ENCODE measurements around the gene SPDYE2B.
"Not testable (repeated sequence)": the region's sequence is repeated elsewhere in the genome, so short reads cannot be mapped to it uniquely, and the experiment has no call there.

SPDYE2B gene, protein sequence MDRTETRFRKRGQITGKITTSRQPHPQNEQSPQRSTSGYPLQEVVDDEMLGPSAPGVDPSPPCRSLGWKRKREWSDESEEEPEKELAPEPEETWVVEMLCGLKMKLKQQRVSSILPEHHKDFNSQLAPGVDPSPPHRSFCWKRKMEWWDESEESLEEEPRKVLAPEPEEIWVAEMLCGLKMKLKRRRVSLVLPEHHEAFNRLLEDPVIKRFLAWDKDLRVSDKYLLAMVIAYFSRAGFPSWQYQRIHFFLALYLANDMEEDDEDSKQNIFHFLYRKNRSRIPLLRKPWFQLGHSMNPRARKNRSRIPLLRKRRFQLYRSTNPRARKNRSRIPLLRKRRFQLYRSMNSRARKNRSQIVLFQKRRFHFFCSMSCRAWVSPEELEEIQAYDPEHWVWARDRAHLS

DNA sequence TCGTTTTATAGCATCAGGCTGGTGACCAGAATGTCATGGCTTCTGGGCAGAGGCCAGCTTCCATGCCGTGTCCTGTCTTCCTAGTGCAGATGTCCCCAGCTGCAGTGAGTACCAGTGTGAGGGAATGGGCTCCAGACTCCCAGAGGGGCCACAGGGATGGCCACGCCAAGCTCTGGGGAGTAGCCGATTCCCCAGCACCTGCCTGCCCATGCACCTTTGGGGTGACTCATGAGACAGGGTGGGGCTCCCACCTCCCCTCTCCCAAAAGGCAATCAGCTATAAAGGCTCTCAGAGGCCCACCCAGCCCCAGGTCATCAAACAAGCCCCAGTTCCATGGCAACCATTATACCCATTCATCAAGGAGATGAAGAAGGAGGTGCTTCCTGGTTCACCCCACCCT is at the start of gene SPDYE2B:
TSS of gene SPDYE2B (plus strand) at position 396 of the 400 bp plus-strand sequence. CDS start 2,030 bp downstream, outside the sequence.
- DNase-seq = not testable (repeated sequence)

DNA sequence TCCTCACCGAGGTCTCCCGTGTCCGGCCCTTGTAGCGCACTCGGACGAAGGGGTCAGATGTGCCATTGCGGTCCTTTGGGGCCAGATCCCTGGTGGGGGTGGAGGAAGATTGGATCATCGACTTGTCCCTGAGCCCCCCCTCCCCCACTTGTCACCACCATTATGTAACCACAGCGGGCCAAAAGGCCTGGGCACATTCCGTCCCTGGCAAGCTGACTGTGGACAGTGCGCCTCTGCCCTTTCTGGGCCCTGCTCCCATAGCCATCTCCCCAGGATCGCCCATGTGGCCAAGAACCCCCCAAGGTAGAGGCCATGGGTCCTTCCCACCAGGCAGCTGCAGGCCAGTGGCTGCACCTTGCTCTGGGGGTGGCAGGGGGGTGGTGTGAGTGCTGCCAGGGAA is 47.8 kb upstream of the SPDYE2B start:
- not testable (repeated sequence) for DNase-seq

DNA sequence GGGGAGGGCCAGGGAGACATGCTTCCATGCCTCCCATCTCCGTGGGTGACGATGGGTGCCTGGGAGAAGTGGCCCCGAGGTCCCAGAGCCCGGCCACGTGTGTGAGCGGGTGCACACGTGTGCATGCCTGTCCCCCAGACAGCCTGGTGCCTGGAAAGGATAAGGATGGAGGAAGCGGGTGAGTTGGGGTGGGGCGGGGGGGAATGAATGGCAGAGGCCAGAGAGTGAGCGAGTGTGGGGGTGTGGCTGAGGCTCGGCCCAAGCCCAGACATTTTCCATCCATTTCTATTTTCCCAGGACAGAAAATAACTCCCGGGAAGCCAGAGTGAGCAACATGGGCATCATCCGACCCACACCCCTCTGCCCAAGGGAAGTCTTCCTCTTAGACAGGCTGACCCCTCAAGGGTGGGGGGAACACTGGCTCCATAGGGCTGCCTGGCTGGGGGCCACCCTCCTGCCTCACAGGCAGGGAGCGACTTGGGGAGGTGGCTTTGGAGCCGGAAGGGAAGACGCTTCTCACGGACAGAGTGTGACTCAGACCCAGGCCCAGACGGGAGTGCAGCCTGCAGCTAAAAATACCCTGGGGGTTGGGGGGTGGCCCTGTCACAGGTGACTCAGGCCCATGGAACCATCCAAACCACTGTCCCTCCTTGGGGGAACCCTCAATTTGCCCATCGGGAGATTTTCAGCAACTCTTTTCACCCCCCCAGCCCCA is 45.5 kb upstream of the SPDYE2B start:
- DNase-seq = not testable (repeated sequence)

DNA sequence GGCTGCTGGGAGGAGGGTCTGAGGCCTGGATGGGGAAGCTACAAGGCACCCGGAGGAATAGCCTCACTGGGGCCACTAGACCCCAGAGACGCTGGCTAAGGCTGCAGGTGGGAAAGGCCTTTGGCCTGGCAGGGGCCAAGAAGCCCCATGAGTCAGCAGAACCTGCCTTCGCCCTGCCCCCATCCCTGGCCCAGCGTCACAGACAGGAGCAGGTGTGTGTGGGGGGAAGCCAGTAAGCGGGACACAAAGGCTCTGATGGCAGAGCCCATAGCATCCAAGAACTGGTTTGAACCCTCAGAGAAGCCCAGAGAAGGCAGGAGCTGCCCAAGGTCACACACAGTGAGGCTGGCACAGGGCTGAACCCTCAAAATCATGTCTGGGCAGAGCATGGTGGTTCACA is 43.3 kb upstream of the SPDYE2B start:
- not testable (repeated sequence) for DNase-seq

DNA sequence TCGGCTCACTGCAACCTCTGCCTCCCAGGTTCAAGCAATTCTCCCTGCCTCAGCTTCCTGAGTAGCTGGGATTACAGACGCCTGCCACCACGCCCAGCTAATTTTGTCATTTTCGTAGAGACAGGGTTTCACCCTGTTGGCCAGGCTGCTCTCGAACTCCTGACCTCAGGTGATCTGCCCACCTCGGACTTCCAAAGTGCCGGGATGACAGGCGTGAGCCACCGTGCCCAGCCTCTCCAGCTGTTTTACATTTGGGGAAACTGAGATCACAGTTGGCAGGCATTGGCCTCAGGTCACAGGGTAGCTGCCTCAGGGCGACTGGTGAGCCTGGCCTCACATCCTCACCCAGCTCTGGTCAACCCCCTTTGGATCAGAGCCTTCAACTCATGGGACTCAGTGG is 40.4 kb upstream of the SPDYE2B start:
- DNase-seq = not testable (repeated sequence)

DNA sequence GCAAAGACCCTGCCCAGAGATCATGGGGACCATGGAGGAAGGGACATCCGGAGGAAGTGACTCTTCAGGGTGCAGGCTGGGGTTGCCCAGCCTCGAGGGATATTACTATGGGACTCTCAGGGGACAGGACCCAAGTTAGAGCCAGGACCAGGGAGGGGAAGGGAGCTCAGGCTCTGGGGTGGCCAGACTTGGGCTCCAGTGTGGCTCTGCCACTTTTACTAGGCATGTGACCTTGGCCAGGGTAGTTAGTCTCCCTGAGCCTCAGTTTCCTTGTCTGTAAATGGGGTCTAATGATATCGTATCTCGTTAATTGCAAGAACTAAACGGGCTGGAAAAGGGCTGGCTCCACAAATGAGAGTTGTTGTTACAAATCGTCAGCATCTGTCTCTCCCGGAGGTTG is 39.7 kb upstream of the SPDYE2B start:
- DNase-seq = peak; percentile 14

DNA sequence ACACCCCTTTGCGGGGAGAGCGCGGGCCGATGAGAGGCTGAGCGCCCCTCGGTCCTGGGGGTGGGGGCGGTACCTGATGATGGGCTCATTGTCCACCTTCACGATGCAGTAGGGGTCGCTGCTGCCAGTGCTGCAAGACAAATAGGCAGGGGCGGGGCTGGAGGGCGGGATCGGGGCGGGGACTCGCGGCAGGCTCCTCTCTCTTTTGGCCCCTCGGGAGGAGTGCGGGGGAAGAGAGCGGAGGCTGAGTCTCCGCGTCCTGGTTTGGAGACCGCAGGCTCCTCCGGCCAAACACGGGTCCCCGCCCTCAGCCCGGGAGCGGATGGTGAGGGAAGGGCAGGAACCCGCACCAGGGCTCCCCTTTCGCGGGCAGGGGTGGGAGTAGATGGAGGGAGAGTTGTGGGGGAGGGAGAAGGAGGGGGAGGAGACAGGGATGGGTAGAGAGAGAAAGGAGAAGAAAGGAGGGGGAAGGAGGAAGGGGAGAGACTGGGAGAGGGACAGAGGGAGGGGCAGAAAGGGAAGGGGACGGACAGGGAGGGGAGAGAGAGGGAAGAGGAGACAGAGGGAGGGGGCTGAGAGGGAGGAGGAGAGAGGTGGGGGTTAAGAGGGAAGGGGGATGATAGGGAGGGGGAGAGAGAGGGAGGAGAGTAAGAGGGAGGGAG is 39.0 kb upstream of the SPDYE2B start:
- not testable (repeated sequence) for DNase-seq

DNA sequence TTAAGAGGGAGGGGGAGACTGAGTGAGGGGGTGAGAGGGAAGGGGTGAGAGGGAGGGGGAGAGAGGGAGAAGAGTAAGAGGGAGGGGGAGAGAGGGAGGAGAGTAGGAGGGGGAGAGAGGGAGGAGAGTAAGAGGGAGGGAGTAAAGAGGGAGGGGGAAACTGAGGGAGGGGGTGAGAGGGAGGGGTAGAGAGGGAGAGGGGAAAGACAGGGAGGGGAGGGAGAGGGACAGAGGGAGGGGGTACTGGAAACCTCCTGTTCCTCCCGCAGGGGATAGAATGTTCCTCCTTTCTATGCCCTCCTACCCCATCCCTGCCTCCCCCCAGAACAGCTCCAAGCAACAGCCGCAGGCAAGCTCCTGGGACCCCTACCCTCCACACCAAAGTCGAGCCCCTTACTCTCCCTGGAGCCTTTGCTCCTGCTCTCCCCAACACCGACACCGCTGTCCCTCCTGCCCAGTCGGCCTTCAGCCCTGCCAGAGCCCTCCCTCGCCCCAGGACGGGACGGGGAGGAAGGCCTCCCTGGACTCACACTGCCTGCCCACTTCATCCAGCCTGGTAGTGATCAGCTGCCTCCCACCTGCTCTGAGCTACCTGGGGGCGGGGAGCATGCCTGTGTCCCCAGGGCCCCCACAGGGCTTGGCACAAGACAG is 38.3 kb upstream of the SPDYE2B start:
- DNase-seq = not testable (repeated sequence)

DNA sequence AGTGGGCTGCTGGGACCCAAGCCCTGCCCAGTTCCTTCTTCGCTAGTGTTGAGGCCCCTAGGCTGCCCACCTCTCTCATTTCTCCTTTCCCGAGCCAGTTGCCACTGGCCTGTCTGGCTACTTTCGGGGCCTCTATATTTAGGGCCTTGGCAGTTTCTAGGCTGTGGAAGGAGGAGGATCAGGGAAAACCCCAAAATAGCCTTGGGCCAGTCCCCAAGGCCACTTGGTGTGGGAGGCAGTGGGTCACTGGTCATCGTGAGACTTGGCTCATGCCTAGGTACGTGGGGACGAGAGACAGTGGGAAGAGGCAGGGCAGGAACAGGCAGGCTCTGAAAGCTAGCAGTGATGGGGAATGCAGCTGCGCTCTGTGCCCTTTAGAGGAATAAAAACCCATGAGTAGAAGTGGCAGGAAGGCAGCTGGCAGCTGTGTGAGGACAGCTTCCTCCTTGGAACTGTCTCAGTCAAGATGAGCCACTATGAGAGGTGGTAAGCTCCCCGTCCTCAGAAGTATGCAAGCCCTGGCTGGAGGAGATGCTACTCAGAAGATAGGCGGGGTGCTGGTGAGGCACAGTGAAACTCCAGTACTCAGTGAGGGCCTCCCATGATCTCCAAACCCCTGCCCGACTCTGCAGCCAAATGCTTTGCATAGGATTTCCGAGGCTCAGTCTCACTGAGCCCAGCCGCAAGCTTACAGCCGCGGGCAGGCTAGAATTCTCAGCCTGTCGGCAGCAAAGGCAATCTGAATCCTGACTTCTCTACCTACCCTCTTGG is 36.4 kb upstream of the SPDYE2B start:
- not testable (repeated sequence) for DNase-seq

DNA sequence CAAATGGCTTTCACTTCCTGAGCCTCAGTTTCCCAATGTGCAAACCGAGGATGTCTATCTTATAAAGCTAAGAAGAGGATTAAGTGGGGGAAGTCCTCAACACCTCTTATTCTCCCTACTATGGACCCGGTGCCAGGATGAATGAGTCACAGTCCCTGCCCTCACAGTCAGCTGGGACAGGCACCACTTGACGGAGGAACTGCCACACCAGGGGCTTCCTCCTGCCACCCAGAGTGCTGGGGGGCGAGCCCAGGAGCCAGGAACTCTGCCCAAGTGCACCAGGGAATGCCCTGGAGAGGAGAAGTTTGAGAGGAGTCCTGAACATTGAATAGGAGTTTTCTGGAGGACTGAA is 35.8 kb upstream of the SPDYE2B start:
- DNase-seq = not testable (repeated sequence)

DNA sequence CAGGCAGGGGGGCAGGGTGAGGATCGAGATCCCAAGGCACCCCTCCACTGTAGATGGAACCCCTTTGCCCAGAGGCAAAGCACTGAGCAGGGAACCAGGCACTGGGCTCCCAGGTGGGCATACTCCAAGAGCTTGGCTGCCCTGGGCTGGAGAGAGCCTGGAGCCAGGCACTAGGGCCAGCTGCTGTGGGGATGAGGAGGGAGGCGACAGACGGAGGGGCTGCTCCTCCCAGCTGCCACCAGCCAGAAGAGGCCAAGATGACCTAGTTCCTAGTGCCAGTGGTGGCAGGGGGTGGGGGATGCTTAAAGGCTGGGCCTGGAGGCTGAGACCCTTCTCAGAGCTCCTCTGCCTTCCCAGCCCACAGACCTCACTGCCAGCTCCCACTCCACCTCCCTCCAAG is 35.2 kb upstream of the SPDYE2B start:
- not testable (repeated sequence) for DNase-seq

DNA sequence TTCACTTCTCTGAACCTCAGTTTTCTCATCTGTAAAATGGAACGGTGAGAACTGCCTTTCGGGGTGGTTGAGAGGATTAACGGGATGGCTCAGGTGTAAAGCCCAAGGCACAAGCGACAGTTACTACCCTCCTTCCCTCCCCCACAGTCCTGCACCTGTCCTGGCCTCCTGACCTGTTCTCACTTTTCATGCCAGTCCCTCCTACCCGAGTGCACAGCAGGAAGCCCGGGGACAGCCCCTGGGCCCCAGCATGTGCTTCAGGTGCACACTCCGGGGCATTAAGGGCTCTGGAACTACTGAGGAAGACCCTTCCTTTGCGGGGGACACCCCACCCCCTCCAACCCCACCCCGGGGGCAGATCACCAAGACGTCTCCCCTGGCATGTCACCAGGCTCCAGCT is 34.2 kb upstream of the SPDYE2B start:
- DNase-seq = not testable (repeated sequence)

DNA sequence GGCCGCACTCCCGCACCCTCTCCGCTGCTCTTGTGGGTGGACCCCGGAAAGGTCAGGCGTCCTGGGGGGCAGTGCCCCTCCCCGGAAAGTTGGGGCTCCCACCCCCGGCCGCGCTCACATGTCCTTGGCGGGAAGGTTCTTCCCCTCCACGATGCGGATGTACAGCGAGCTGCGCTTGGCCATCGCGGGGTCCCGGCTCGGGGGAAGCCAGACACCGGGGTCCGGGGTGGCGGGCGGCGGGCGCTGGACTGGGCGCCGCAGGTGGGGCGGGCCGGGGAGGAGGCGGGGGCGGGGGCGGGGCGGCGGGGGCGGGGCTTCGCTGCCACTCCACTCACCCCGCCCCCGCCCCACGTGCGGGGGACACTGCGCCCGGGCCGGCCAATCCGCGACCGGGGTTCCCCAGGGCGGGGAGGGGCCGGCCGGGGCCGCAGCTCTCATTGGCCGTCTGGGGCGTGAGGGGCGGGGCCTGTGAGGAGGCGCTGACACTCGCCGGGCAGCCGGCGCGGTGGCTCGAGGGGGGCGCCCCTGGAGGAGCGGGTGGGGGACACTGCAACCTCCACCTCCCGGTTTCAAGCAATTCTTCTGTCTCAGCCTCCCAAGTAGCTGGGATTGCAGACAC is 33.5 kb upstream of the SPDYE2B start, which contains the start of gene RASA4:
TSS of gene RASA4 (minus strand) at position 250 of the 619 bp plus-strand sequence. CDS start at position 183, 67 bp downstream.
- DNase-seq = peak; percentile 58

DNA sequence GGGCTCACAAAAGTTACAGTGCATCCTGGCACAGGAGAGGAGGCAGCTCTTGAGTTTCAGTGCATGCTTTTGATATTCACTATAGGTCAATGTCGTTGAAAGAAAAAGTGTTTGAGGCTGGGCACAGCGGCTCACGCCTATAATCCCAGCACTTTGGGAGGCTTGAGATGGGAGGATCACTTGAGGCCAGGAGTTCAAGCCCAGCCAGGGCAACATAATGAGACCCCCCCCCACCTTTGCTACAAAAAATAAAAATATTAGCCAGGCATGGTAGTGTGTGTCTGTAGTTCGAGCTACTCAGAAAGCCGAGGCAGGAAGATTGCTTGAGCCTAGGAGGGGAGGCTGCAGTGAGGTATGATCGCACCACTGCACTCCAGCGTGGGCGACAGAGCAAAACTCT is 32.0 kb upstream of the SPDYE2B start:
- not testable (repeated sequence) for DNase-seq

DNA sequence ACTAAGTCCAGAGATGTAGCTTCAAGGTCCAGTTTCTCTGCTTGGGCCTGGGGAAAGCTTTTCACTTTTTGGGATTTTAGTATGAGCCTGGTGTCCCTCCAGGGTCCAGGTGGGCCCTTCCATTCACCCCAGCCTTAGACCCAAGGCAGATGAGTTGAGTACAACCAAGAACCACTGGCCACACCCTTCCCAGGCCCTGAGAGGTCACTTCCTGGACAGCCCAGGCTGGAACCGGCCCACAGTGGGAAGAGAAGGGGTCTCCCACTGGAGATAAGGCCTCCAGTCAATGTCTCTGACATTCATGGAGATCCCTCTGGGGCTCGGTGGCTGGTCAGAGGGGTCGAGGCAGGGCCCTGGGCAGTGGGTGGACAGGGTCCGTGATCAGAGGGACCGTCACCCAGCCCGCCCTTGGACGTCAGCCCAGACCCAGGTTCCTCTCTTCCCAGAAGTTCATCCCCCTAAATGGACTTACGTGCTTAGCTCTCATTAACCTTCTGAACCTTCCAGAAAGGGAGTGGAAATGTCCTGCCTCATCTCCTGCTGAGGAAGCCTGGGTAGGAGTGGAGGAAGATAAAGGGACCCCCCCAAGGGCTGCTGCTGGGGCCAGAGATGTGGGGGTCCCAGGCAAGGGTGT is 22.7 kb upstream of the SPDYE2B start:
- not testable (repeated sequence) for DNase-seq

DNA sequence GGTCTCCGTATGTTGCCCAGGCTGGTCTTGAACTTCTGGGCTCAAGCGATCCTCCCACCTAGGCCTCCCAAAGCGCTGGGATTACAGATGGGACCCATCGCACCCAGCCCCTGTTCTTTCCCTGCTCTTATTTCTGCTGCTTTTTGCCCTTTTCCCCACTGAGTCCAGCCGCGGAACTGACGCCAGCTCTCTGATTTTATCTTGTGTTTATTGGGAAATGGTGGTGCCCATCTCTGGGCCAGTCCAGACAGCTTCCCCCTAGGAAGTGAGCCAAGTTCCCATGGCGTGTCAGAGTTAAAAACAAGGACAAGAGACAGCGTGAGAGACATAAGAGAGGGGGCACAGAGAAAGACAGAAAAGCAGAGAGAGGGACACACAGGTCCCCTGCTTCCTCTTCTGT is 19.5 kb upstream of the SPDYE2B start:
- DNase-seq = not testable (repeated sequence)

DNA sequence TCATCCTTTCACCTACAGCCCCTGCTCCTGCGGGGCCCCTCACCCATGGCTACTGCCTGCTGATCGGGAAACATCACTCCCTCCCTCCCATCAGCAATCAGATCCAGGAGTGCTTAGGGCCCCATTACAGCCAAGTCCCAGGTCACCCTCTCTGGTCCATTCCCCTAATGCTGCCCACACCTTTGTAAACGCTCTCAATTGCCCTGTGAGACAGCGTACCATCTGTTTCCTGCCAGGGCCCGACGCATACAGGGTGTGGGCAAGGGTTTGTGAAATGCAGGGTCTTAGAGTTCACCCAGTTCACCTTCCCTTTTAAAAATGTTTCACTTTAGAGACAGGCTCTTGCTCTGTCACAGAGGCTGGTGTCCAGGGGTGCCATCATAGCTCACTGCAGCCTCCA is 15.8 kb upstream of the SPDYE2B start:
- DNase-seq = not testable (repeated sequence)

DNA sequence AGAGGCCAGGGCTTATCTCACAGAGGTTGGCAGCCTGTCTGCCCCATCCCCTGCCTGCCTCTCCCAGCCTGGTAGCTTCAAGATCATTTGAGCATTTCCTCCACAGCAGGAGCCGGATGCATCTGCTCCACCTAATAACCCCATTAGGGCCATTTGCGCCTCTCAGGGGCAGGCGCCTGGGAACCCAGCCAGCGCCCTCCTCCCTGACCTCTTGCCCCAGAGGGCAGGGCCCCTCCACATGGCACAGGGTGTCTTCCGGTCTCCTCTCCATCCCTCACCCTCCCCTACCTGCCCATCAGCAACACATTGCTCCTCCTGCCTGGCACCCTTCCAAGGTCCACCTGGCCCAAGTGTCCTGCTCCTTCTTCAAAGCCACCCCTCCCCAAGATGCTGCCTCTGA is 14.8 kb upstream of the SPDYE2B start:
- DNase-seq = not testable (repeated sequence)

DNA sequence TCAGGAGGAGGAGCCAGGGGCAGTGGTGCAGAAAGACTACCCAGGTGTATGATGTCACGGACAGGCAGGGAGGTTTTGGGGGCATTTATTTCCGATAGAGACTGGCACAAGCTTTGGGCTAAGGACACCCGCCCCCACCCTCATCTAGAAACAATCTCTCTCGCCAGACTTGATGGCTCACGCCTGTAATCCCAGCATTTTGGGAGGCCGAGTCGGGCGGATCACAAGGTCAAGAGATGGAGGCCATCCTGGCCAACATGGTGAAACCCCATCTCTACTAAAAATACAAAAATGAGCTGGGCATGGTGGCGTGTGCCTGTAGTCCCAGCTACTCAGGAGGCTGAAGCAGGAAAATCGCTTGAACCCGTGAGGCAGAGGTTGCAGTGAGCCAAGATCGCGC is 13.2 kb upstream of the SPDYE2B start:
- not testable (repeated sequence) for DNase-seq

DNA sequence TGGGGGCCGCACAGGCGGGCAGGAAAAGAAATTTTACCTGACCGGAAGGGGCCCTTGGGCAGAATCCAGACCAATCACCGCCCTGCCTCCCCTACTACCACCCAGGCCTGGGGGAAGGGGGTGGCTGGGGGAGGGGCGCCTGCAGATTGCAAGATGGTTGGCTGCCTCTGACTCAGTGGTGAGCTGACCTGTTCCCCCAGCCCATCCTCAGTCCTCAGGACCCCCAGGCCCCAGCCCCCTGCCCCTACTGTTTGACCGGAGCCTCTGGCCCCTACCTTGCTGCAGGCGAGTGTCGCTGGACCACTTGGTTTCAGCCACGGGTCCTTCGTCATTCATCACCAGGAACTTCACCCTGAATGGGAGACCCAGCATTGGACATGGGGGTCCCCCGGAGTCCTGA is 11.3 kb upstream of the SPDYE2B start:
- DNase-seq = not testable (repeated sequence)

DNA sequence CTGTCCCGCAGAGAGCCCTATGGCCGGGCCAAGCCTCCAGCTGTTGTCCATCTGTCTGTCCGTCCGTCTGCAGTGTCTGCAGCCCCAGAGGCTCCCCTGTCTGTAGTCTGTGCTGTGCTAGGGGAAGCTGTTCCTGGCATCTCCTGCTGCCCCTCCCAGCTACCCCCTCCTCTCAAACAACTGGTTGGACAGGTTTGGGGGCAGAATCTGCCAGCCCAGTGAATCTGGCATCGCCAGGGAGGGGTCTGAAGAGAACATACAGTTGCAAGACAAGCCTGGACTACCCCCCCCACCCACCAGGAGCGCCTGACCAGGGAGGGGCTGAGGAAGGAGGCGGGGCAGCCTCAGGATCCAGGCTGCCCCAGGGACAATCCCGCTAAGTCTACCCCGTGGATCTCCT is 7.4 kb upstream of the SPDYE2B start, which contains the start of gene UPK3BL1:
TSS of gene UPK3BL1 (minus strand) at position 101 of the 400 bp plus-strand sequence. CDS start at position 51, 50 bp downstream.
- not testable (repeated sequence) for DNase-seq
